CD4-positive, alpha-beta T cell (primary cell): ENCODE results near the gene ACTN1. TPM values are rescaled to one million over a fixed set of nuclear protein-coding genes. Genes with fewer than 3 reads are reported as not detected.
A peak's percentile ranks its signal among the peaks of the same experiment; 100 is the strongest.

Source experiments
- ATAC-seq: fragments of 200-7000 bp; cut with Tn5 transposase; one replicate; pipeline ENCODE4 v1.10.0; 2022; ENCODE audit warnings: mild to moderate bottlenecking; ENCODE audit not compliant: poor library complexity
- CTCF ChIA-PET: fragments of 350-600 bp; sonication (Branson Sonifier 250); formaldehyde crosslinking; loops from one replicate; lab custom pipeline; 2021; ENCODE audit warnings: antibody characterized with exemption, inconsistent platforms; lab: Charles Lee
- POLR2A ChIA-PET: fragments of 350-600 bp; sonication (Branson Sonifier 250); formaldehyde crosslinking; loops from one replicate; lab custom pipeline; 2021; ENCODE audit warnings: antibody characterized with exemption, inconsistent platforms; lab: Charles Lee
- DNase-seq, 14 experiments: peaks; one replicate each; pipeline ENCODE4 v3.0.0-alpha.2; 2013 to 2020; ENCODE audit warnings: mixed read lengths in 2 of 14
- H3K27ac ChIP-seq, 2 donors: one replicate each; pipeline versions ENCODE4 v1.5.1 to v1.7.0; 2013; ENCODE audit warnings: low read length in 2 of 2, low read depth in 1 of 2, mild to moderate bottlenecking in 1 of 2
- H3K27me3 ChIP-seq, 2 experiments: 1 replicate in 1 of 2; 2 replicates in 1 of 2; pipeline versions ENCODE4 v1.6.1 to v1.7.0; 2013; ENCODE audit warnings: low read length in 2 of 2, control low read depth in 1 of 2, mild to moderate bottlenecking in 1 of 2, moderate library complexity in 1 of 2; ENCODE audit not compliant: insufficient read depth in 2 of 2, control insufficient read depth in 1 of 2
- H3K36me3 ChIP-seq: one replicate; pipeline ENCODE4 v1.6.1; 2013; ENCODE audit warnings: low read length, control low read depth; ENCODE audit not compliant: insufficient read depth
- H3K4me1 ChIP-seq: one replicate; pipeline ENCODE4 v1.6.1; 2013; ENCODE audit warnings: low read length, control low read depth; ENCODE audit not compliant: insufficient read depth
- H3K4me3 ChIP-seq: one replicate; pipeline ENCODE4 v1.5.1; 2013; ENCODE audit warnings: mild to moderate bottlenecking, low read length, moderate library complexity
- H3K9me3 ChIP-seq, 2 experiments: 1 replicate in 1 of 2; 2 replicates in 1 of 2; pipeline versions ENCODE4 v1.6.1 to v1.7.0; 2013; ENCODE audit warnings: low read length in 2 of 2, mild to moderate bottlenecking in 2 of 2, control low read depth in 1 of 2, moderate library complexity in 1 of 2; ENCODE audit not compliant: control insufficient read depth in 1 of 2, insufficient read depth in 1 of 2
- H3K27ac Mint-ChIP-seq: one replicate; pipeline ENCODE4 v1.8.0; 2020; ENCODE audit warnings: mixed read lengths
- H3K27me3 Mint-ChIP-seq: one replicate; pipeline ENCODE4 v1.8.0; 2021; ENCODE audit warnings: mixed read lengths
- H3K36me3 Mint-ChIP-seq: one replicate; pipeline ENCODE4 v1.8.0; 2021; ENCODE audit warnings: low read depth, mixed read lengths
- H3K4me1 Mint-ChIP-seq: one replicate; pipeline ENCODE4 v1.8.0; 2021; ENCODE audit warnings: low read depth, mixed read lengths
- H3K4me3 Mint-ChIP-seq: one replicate; pipeline ENCODE4 v1.8.0; 2020; ENCODE audit warnings: mild to moderate bottlenecking, mixed read lengths
- H3K9me3 Mint-ChIP-seq: one replicate; pipeline ENCODE4 v1.8.0; 2020; ENCODE audit warnings: mixed read lengths
- CTCF ChIP-seq: fragments of 200-600 bp; IDR thresholded peaks from one replicate; pipeline ENCODE4 v1.8.0; 2022; ENCODE audit warnings: antibody characterized with exemption, mild to moderate bottlenecking
- intact Hi-C, 2 experiments: fragments of 100-400 bp; cut with DNase I in 1 of 2; cut with micrococcal nuclease in 1 of 2; formaldehyde crosslinking; loops; one replicate each; pipeline versions ENCODE4 v1.15.1 to v1.9.0; 2023 to 2025; cut with DNase I, micrococcal nuclease
- total RNA-seq, 174 experiments: library from RNA in 2 of 174; stranded (reverse) in 2 of 174; gene quantifications; one replicate each; pipeline ENCODE4 v1.2.3 and lab custom pipeline; 2021 to 2026

ACTN1 gene
- total RNA-seq, 2 experiments from 2014 or later = 128 to 143 TPM

GRCh38 chr14:68936980-68937379 lies 42.1 kb downstream of the ACTN1 start:
- H3K4me1 ChIP-seq = peaks cover 51% of the 10 kb centered on the region
- H3K9me3 ChIP-seq = no peaks in the 10 kb centered on the region
- Mint-ChIP-seq H3K36me3 (peaks cover 15% of the 10 kb centered on the region), H3K4me3 (no peak overlapping the region), H3K27me3 (no peaks in the 10 kb centered on the region), H3K4me1 (peaks cover 86% of the 10 kb centered on the region), H3K9me3 (no peaks in the 10 kb centered on the region), H3K27ac (peak overlapping the region; percentile 61)
- no peak for TF ChIP-seq CTCF
- ATAC-seq = no peak
- no peak for DNase-seq
- no peak overlapping the region for H3K4me3 ChIP-seq
- ChIA-PET POLR2A (interaction anchor here (0.6 to 1.5 kb wide), 2 partner anchors 19 to 33 kb away, joined by 3 to 4 read pairs; no protein-coding TSS in a partner anchor), CTCF (no interaction called here)
- no peaks in the 10 kb centered on the region for H3K27me3 ChIP-seq
- H3K36me3 ChIP-seq = peaks cover 4% of the 10 kb centered on the region
- intact Hi-C loops = loop anchor here (5.0 kb wide), 1 partner anchor 40 kb away; the partner anchor contains the start of gene ACTN1 (in 2 of the 2)
- H3K27ac ChIP-seq = no peak overlapping the region

GRCh38 chr14:68936476-68936875 lies 42.6 kb downstream of the ACTN1 start:
- CTCF ChIA-PET = no interaction called here

GRCh38 chr14:68935761-68936214 lies 43.3 kb downstream of the ACTN1 start:
- no peaks in the 10 kb centered on the region for H3K27me3 ChIP-seq
- no peaks in the 10 kb centered on the region for H3K27me3 Mint-ChIP-seq
- H3K36me3 Mint-ChIP-seq = peaks cover 15% of the 10 kb centered on the region
- H3K9me3 Mint-ChIP-seq = no peaks in the 10 kb centered on the region
- H3K27ac ChIP-seq = no peak overlapping the region
- ChIA-PET POLR2A (no interaction called here), CTCF (no interaction called here)
- TF ChIP-seq CTCF = no peak
- ATAC-seq (no peak), DNase-seq (no peak)
- H3K4me1 ChIP-seq = peaks cover 58% of the 10 kb centered on the region
- intact Hi-C loops = loop anchor here (5.0 kb wide), 1 partner anchor 42 kb away; the partner anchor contains the start of gene ACTN1 (in 2 of the 2)
- H3K27ac Mint-ChIP-seq = peak overlapping the region; percentile 61
- no peak overlapping the region for H3K4me3 Mint-ChIP-seq
- H3K4me1 Mint-ChIP-seq = peaks cover 86% of the 10 kb centered on the region
- H3K4me3 ChIP-seq = no peak overlapping the region
- H3K36me3 ChIP-seq = peaks cover 4% of the 10 kb centered on the region
- H3K9me3 ChIP-seq = no peaks in the 10 kb centered on the region

More at GRCh38 chr14:68936476-68936875, 42.6 kb downstream of the ACTN1 start:
- peaks cover 86% of the 10 kb centered on the region for H3K4me1 Mint-ChIP-seq
- no peaks in the 10 kb centered on the region for H3K9me3 Mint-ChIP-seq
- H3K27me3 Mint-ChIP-seq = no peaks in the 10 kb centered on the region
- TF ChIP-seq CTCF = no peak
- no peak overlapping the region for H3K4me3 ChIP-seq
- intact Hi-C loops = loop anchor here (5.0 kb wide), 1 partner anchor 41 kb away; the partner anchor contains the start of gene ACTN1 (in 2 of the 2)
- H3K36me3 Mint-ChIP-seq = peaks cover 12% of the 10 kb centered on the region
- no peak overlapping the region for H3K27ac ChIP-seq
- no peak overlapping the region for H3K4me3 Mint-ChIP-seq
- DNase-seq = no peak
- no peaks in the 10 kb centered on the region for H3K27me3 ChIP-seq
- no peak for ATAC-seq
- H3K36me3 ChIP-seq = peaks cover 4% of the 10 kb centered on the region
- peak overlapping the region; percentile 61 for H3K27ac Mint-ChIP-seq
- peaks cover 54% of the 10 kb centered on the region for H3K4me1 ChIP-seq
- H3K9me3 ChIP-seq = no peaks in the 10 kb centered on the region
- POLR2A ChIA-PET = interaction anchor here (0.6 kb wide), 2 partner anchors 19 to 1295 kb away, joined by 3 read pairs; no protein-coding TSS in a partner anchor
